Renal cortical epithelial cell (primary cell): ENCODE results near the gene PLEKHH1. TPM values are rescaled to one million over a fixed set of nuclear protein-coding genes. Genes with fewer than 3 reads are reported as not detected.
"Not testable (repeated sequence)": the region's sequence is repeated elsewhere in the genome, so short reads cannot be mapped to it uniquely, and the experiment has no call there.

Experiments
- DNase-seq: peaks from one replicate; pipeline ENCODE4 v3.0.0-alpha.2; 2011; ENCODE audit warnings: low read depth
- total RNA-seq: library from RNA; depleted of rRNA; stranded (reverse); fragments of >200 nt; gene quantifications from 2 replicates; pipeline ENCODE4 v1.2.3, GENCODE V29; 2014

Gene PLEKHH1
- total RNA-seq, 1 donor from 2014 or later: 7.3 TPM

- no peak for DNase-seq
Measured at GRCh38 chr14:67529947-67530935, 2.8 kb upstream of the PLEKHH1 start.

DNA sequence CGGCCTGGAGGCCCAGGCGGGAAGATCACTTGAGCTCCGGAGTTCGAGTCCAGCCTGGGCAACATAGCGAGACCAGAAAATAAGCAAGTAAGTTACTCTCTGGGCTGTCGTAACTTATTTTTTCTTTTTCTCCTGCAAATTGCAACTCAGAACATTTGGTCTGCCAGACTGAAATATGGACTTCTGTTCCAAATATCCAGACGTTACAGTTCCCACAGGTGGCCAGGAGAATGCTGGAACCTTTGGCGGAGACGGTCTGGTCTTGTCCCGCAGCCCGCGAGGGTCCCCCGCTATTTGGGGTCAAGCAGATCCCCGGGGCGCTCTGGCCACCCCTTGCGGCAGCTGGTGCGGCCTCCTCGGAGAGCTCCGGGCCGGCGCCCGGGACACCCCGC is 488 bp upstream of the PLEKHH1 start:
- DNase-seq: no peak

- peak; percentile 34 for DNase-seq
Measured at GRCh38 chr14:67533754-67534085, 630 bp downstream of the PLEKHH1 start.

- no peak for DNase-seq
Measured at GRCh38 chr14:67536087-67536486, 3.0 kb downstream of the PLEKHH1 start.

- DNase-seq: no peak
Measured at GRCh38 chr14:67537736-67538135, 4.6 kb downstream of the PLEKHH1 start.

DNA sequence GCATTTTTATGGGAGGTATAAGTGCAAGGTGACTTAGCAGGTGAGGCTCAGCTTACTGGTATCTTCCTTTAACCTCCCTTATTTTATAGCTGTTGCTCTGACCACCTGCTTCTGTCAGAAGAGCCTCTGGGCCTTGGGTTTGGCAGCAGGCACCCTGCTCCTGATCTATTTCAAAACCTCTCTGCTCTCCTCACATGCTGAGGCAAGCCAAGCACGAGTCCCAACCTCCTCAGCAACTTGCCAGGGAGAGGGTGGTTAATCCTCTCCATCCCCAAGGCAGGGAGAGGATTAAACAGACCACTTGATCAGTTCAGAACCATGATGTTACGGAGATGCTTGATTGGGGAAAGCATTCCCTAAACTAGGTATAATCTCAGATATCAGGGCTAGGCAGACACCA is 5.4 kb downstream of the PLEKHH1 start:
- DNase-seq: no peak

GRCh38 chr14:67539116-67539515 is 6.0 kb downstream of the PLEKHH1 start:
- DNase-seq: no peak

DNA sequence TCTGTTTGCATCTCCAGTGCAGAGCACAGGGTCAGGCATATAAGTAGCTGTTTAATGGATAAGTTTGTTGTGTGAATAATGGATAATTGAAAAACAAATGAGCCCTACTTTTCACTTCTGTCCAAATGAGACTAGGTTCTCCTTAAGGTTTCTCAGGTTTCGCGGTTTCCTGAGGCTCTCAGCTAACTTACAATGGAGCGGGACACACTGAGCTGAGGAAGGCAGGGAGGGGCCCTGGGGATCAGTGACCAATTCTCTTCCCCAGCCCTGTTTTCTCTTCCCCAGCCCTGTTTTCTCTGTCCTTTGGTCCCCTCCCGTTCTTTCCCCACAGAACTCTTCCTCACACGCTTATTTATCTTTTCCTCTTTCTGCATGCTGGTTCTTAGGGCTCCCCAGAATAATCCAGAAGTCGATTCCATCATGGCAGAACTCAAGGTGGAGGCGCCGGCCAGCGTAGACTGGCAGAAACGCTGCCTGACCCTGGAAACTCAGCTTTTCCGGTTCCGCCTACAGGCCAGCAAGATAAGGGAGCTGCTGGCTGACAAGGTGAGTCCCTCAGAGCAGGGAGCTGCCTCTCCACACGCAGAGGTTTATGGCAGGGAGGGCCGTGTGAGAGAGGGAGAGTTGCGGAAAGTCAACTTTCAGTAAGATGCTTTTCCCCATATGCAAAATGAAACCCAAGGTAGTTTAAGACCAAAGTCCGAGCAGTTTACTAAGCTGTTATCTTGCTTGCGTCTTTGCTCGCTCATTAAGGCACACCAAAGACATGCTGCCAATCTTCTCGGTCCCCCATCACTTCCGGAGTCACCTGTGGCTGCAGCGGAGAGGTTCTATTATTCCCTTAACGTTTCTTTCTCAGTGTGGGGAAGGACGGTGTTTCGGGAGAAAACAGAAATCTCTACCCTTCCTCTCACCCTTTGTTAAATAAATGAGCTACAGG is 8.6 kb downstream of the PLEKHH1 start:
- no peak for DNase-seq

DNA sequence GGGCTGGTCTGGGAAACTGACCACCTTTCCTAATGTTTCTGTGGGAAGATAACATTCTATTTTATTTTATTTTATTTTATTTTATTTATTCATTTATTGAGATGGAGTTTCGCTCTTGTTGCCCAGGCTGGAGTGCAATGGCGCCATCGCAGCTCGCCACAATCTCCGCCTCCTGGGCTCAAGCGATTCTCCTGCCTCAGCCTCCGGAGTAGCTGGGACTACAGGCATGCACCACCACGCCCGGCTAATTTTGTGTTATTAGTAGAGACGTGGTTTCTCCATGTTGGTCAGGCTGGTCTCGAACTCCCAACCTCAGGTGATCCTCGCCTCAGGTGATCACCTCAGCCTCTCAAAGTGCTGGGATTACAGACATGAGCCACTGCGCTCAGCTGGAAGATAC is 9.5 kb downstream of the PLEKHH1 start:
- not testable (repeated sequence) for DNase-seq

GRCh38 chr14:67544590-67544989 is 11.5 kb downstream of the PLEKHH1 start:
- DNase-seq: no peak

DNA sequence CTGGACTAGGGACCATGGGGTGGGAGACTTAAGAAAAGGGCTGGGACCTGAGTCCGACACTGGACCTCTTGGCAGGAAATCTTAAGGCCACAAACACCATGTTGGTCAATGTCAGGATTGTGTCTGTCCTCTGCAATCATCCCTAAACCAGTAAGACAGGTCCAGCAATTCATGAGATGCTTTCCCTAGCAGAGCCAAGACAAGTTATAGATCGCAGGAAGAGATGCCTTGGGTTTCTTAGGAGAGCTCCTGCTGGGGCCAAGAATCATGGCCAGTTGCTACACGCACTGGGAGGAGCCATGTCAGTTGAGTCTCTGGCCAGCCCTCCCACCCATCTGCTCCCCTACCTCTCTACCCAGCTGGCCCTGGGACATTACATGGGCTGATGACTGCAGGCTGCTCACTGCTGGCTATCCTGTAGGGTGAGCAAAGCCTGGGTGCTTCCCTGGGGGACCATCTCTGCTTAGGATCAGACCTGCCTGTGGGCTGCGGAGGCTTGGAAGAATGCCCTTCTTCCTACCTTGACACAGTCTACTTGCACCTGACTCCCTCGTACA is 14.2 kb downstream of the PLEKHH1 start:
- DNase-seq: no peak

- DNase-seq: no peak
Measured at GRCh38 chr14:67549734-67550133, 16.6 kb downstream of the PLEKHH1 start.

GRCh38 chr14:67551123-67551522 is 18.0 kb downstream of the PLEKHH1 start:
- no peak for DNase-seq

- no peak for DNase-seq
Measured at GRCh38 chr14:67551940-67552339, 18.9 kb downstream of the PLEKHH1 start.

DNA sequence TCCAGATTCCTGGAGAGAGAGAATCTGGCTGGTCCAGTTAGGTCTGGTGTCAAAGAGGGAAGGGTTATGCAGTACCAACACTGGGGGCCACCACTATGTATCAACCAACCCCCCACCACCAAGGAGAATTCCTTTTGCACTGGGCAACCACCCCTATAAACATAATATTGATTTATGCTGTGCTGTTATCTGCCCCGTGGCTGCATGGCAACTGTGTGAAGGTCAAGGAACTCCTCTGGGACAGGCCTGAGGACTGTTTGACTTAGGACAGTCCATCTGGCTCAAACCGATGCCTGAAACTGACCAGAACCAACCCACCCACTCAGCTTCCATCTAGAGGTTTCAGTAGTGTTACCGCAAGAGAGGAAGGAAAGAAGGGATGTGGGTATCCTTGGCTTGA is 20.5 kb downstream of the PLEKHH1 start:
- no peak for DNase-seq

DNA sequence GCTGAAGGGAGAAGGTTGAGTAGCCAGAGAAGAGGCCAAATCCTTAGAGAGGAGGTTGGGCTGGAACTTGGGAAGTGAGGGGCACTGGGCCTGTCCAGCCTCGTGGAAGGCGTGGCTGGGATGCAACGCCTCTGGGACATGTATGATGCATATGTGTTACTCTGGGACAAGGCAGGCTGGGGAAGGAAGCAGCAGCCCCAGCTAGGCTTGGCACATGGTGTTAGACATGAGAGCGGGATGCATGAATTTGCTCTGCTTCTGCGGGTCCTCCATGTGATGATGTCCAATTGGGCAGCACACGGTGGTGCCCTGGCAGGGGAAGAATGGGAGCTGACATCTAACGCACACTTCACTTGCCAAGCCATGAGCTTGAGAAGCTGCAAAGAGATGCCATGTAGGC is 21.3 kb downstream of the PLEKHH1 start:
- no peak for DNase-seq

GRCh38 chr14:67555518-67556090 is 22.5 kb downstream of the PLEKHH1 start:
- no peak for DNase-seq

GRCh38 chr14:67556671-67557070 is 23.6 kb downstream of the PLEKHH1 start:
- DNase-seq: no peak

DNA sequence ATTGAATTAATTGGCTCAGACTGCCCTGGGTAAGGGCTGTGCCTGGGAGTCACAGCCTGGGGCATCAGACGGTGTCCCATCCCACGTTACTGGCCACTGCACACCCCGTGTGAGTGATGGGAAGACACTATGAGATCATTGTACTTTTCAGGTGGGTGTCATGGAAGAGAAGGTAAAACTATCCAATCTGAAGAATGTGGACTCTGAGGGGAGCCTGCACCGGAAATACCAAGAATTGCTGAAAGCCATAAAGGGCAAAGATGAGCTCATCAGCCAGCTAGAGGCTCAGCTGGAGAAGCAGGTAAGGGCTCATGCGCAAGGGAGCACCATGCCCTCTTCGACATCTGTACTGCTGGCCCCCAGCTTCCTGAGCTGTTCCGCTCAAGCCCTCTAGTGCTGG is 24.0 kb downstream of the PLEKHH1 start:
- peak; percentile 70 for DNase-seq

GRCh38 chr14:67557656-67558055 is 24.6 kb downstream of the PLEKHH1 start:
- no peak for DNase-seq

DNA sequence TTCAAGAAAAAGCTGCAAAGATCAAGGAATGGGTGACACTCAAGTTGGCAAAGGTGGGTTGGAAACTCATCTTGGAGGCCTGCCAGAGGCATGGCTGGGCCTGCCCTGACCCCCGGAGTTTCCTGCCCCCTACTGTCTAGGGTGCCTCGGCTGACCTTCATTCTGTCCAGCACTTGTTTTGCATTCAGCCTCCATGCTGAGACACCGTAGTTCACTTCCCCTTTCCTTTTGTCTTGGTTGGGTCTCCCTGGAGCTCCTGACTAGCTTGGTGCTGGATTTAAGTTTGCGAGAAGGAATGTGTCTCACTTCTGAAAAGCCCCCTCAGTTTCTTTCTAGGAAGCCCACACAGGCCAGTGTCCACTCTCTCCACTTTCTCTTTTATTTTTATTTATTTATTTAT is 26.5 kb downstream of the PLEKHH1 start:
- no peak for DNase-seq
